ENCODE data around the gene UGT2B15.
"Not testable (repeated sequence)": the region's sequence is repeated elsewhere in the genome, so short reads cannot be mapped to it uniquely, and the experiment has no call there.

UGT2B15 gene

DNA sequence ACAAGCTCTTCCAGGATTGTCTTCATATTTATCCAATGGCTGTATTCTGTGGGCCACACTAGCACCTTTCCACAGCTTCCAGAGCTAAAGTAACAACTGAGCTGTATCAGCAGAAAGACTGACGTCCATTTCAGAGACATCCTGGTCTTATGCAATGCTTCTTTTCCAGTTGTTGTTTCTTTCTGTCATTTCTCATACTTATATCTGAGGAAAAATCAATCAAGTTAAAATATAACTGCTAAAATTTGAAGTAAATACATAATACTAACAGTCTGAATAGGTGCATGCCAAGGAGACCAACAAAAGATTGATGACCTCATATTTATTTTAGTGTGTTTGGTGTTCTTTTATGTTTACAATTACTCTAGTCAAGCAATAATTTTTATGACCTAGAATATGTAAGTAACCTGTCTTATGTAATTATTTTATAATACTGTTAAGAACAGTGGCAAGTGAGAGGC is at the start of gene UGT2B15:
Gene UGT2B15 (minus strand): TSS at position 174 of the 461 bp plus-strand sequence. CDS start 34 bp downstream, at position 140.
- DNase-seq = not testable (repeated sequence)

DNA sequence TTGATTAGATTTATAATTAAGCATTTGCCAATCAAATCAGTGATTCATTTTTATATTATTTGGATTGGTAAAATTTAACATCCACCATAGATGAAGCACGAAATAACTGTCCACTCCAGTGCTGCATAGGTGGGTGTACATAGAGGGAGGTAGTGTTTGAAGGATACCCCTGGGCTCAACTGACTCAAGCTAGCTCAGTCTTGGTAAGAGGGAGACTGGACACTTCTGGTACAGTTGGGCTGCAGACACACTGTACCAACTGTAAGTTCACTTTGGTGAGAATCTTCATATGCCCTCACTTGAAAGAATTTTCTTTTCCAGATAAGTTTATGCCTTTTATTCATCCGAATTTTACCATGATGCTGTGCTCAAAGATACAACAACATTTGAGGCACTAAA is 48.6 kb upstream of the UGT2B15 start:
- DNase-seq = no peak

GRCh38 chr4:68718447-68719074 is 48.1 kb upstream of the UGT2B15 start:
- DNase-seq = no peak

DNA sequence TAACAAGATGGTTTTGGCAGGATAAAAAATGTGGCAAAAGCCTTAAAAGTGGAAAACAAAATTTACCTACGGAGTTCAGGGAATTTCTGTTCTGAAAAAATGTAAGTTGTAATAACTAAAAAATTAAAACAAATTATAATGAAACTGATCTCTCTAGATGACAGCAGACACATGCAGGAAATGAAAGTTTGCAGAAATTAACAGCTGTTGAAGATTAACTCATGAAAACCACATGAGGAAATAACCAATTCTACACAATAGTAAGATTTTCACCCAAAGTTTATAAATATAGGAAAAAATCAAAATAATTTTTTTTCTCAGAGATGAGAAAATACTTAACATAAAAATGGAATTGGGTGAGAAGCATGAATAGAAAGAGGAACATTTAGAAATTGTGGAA is 47.5 kb upstream of the UGT2B15 start:
- DNase-seq = no peak

- no peak for DNase-seq
These were observed 43.9 kb upstream of the UGT2B15 start for GRCh38 chr4:68714400-68714799.

- no peak for DNase-seq
These were observed 41.8 kb upstream of the UGT2B15 start for GRCh38 chr4:68712207-68712606.

DNA sequence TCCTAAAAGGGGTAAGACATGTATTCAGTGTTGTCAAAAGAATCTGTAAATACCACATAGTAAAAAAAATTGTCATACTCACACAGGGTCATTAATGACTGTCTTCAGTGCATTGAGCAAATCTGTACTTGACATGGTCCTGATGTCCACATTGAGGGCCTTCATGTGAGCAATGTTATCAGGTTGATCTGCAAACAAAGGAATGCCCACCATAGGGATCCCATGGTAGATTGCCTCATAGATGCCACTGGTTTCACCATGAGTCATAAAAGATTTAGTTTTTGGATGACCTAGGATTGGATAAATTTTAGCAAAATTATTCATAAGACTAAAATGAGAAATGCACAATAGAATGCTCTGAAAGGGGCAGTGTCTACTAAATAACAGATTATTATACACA is 38.1 kb upstream of the UGT2B15 start:
- no peak for DNase-seq

DNA sequence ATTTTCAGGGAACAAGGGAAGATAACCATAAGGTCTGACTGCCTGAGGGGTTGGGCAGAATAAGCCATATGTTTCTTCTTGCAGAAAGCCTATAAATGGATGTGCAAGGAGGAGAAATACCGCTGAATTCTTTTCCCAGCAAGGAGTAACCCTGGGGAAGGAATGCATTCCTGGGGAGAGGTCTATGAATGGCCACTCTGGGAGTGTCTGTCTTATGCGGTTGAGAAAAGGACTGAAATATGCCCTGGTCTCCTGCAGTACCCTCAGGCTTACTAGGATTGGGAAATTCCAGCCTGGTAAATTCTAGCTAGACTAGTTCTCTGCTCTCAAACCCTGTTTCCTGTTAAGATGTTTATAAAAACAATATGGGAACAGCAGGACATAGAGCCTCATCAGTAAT is 32.7 kb upstream of the UGT2B15 start:
- not testable (repeated sequence) for DNase-seq

DNA sequence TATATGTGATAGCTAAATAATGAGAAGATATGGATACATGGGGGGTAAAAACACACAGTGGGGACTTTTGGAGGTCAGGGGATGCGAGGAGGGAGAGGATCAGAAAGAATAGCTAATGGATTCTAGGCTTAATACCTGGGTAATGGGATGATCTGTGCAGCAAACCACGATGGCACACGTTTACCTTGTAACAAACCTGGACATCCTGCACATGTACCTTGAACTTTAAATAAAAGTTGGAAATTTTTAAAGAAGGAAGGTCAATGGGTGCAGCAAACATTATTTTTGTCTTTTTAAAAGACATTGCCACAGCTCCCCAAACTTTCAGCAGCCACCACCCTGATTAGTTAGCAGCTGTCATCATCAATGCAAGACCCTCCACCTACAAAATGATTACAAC is 29.7 kb upstream of the UGT2B15 start:
- DNase-seq = no peak

DNA sequence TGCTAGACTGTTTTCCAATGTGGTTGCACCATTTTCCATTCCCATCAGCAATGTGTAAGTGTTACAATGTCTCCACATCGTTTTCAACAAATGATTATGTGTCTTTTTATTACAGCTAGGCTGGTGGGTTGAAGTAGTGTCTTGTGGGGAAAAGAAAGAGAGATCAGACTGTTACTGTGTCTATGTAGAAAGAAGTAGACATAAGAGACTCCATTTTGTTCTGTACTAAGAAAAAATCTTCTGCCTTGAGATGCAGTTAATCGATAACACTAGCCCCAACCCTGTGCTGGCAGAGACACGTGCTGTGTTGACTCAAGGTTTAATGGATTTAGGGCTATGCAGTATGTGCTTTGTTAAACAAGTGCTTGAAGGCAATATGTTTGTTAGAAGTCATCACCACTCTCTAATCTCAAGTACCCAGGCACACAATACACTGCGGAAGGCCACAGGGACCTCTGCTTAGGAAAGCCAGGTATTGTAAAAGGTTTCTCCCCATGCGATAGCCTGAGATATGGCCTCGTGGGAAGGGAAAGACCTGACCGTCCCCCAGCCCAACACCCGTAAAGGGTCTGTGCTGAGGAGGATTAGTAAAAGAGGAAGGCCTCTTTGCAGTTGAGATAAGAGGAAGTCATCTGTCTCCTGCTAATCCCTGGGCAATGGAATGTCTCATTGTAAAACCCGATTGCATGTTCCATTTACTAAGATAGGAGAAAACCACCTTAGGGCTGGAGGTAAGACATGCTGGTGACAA is 23.0 kb upstream of the UGT2B15 start:
- DNase-seq = no peak

DNA sequence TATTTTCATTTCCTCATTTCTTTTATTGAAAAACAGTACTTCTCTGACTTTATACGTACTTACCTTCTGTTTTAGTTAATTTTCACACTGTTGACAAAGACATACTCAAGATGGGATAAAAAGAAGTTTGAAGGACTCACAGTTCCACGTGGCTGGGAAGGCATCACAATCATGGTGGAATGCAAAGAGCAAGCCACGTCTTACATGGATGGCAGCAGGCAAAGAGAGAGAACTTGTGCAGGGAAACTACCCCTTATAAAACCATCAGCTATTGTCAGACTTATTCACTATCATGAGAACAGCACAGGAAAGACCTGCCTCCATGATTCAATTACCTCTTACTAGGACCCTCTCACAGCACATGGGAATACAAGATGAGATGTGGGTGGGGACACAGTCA is 20.7 kb upstream of the UGT2B15 start:
- DNase-seq = no peak

GRCh38 chr4:68683034-68683433 is 12.6 kb upstream of the UGT2B15 start:
- no peak for DNase-seq

DNA sequence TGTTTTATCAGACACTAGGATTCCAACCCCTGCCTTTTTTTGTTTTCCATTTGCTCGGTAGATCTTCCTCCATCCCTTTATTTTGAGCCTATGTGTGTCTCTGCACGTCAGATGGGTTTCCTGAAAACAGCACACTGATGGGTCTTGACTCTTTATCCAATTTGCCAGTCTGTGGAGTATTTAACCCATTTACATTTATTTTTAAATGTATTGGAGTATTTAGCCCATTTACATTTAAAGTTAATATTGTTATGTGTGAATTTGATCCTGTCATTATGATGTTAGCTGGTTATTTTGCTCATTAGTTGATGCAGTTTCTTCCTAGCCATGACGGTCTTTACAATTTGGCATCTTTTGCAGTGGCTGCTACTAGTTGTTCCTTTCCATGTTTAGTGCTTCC is 10.8 kb upstream of the UGT2B15 start:
- DNase-seq = not testable (repeated sequence)

GRCh38 chr4:68673143-68673542 is 2.7 kb upstream of the UGT2B15 start:
- DNase-seq = no peak

DNA sequence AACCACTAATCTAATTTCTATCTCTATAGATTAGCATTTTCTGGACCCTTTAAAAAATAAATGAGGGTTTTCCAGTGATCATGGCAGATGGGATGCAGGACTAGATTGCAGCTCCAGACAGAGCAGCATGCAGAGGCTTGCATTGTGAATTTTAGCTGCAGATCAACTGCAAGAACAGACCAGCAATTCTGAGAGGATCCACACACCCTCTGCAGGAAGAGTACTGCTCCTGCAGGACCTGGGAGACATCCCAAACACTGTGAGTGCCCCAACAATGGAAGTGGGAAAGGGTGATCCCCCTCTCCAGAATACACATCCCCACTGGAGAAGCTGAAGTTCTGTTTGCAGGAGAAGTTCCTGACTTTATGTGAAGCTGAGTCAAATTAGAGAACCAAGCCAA is 765 bp upstream of the UGT2B15 start:
- not testable (repeated sequence) for DNase-seq

DNA sequence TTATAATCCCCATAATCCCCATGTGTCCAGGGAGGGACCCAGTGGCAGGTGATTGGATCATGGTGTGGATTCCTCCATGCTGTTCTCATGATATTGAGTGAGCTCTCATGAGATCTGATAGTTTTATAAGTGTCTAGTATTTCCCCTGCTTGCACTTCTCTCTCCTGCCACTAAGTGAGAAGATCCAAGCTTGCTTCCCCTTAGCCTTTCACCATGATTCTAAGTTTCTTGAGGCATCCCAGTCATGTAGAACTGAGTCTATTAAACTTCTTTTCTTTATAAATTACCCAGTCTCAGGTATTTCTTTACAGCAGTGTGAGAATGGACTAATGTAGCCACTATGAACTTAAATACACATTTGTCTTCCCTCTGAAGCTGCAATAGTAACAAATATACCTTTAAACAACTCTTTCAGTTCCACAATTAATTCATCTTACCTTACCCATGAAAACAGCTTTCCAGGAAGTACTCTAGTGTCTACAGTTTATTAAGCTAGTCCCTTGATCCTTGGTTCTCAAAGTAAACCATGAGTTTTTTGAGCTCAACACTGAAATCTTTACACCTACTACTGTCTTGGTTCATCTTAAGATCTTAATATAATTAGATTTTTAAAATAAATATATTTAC is 1.8 kb downstream of the UGT2B15 start:
- DNase-seq = not testable (repeated sequence)

- DNase-seq = not testable (repeated sequence)
These were observed 2.9 kb downstream of the UGT2B15 start for GRCh38 chr4:68667551-68667950.

DNA sequence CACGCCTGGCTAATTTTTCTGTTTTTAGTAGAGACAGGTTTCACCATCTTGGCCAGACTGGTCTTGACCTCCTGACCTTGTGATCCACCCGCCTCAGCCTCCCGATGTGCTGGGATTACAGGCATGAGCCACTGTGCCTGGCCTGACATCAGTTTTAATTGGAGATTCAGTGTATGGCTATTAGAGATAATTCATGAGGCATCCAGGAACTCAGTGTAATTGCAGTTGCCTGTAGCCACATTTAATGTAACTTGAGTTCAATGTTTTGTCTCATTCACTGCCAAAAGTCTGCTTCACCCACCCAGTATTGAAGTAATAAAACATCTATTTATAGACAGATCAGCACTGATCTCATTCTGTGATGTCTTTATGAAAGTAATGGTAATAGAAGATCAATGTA is 5.7 kb downstream of the UGT2B15 start:
- DNase-seq = not testable (repeated sequence)

DNA sequence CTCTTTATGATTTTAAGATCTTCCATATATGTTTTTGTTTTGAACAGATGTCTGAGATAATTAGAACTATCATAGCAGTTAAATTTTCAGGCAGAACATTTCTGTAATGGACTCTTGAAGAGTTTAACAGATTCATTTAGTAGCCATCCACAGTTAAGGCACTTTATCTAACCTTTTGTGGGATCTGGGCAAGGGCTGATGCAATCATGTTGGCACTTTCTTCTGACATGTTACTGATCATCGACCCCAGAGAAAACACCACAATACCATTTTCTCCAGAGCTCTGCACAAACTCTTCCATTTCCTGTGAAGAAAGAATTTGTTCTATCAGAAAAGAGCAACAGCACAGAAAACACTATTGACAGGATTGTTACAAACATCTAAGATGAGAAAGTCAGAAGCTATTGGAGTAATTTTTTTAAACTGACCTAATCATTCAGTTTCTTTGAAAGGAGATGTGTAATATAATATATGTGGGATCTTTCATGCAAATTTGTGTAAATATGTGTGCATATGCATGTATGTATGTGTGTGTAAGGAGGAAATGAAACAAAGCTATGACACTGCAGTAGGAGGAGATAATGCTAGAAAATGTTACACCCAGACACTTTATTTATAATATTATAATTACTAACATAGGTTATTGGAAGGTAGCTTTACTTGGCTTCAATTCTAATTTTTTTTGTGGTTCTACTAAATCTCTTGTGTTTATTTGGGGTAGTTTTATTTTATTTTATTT is 7.4 kb downstream of the UGT2B15 start:
- DNase-seq = not testable (repeated sequence)

DNA sequence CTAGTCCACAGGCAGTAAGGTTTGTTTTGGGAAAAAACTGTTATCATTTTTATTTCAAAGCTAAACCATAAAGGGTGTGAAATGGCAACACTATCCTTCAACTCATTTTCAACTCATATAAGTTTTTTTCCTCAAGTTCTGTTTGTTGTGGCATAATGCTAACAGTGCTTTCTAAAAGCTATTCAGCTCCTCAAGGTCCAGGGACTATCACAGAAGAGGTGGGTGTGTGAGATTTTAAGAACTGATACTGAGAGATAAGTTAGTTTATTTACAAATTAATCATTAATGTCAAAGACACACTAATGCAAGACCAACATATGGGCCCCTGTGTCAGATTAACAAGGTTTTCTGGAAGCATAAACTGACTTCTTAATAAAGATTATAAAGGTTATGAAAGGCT is 11.8 kb downstream of the UGT2B15 start:
- no peak for DNase-seq

GRCh38 chr4:68657022-68657594 is 13.3 kb downstream of the UGT2B15 start:
- not testable (repeated sequence) for DNase-seq

DNA sequence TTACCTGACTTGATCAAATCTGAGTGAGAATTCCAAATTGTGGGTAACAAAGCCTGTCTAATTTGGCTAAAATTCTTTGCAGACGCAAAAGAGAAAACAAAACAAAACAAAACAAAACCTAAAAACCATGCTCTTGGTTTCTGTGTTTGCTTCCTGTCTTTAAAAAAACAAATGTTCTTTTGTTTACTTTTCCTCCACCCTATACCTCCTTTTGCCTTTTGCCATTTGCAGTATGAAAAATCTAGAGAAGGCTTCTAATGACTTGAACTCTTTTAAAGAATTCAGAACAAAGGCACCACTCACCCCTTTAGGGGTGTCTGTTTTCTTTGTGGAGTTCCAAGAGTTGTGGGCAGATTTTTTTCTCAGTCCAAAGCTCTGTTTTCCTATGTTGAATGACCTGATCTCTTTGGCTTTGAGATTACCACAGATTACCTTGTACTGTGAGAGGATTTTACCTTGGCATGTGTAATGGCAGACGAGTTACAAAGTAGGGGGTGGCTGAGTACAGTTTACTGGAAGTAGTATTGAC is 13.9 kb downstream of the UGT2B15 start:
- not testable (repeated sequence) for DNase-seq

All from NCI-H1694 treated with DMSO at 0.1 percent for 48 hours (cell line).